Hematopoietic multipotent progenitor cell treated with erythropoietin and hydrocortisone succinate and interleukin-3 and kit ligand, for 4 days (in vitro differentiated cells): ENCODE measurements around the gene AFF3.

Experiments used
- DNase-seq: peaks from one replicate; pipeline ENCODE4 v3.0.0-alpha.2; 2015

AFF3 gene

GRCh38 chr2:99811544-99811943, 330.8 kb downstream of the AFF3 start:
- no peak for DNase-seq

- no peak for DNase-seq
Observed at GRCh38 chr2:99810225-99810624, 332.2 kb downstream of the AFF3 start.

- DNase-seq: no peak
Observed at GRCh38 chr2:99809259-99809900, 333.0 kb downstream of the AFF3 start.

GRCh38 chr2:99808361-99809200, 333.8 kb downstream of the AFF3 start:
- DNase-seq: no peak

GRCh38 chr2:99806758-99807157, 335.6 kb downstream of the AFF3 start:
- no peak for DNase-seq

GRCh38 chr2:99805930-99806476, 336.4 kb downstream of the AFF3 start:
- no peak for DNase-seq

- DNase-seq: no peak
Observed at GRCh38 chr2:99803846-99804245, 338.5 kb downstream of the AFF3 start.

GRCh38 chr2:99802734-99803133, 339.7 kb downstream of the AFF3 start:
- DNase-seq: peak; percentile 39

GRCh38 chr2:99801327-99801901, 341.0 kb downstream of the AFF3 start:
- DNase-seq: no peak

GRCh38 chr2:99797475-99797874, 344.9 kb downstream of the AFF3 start:
- no peak for DNase-seq

- DNase-seq: no peak
Observed at GRCh38 chr2:99794414-99794813, 348.0 kb downstream of the AFF3 start.

- no peak for DNase-seq
Observed at GRCh38 chr2:99793022-99793421, 349.4 kb downstream of the AFF3 start.

- no peak for DNase-seq
Observed at GRCh38 chr2:99789849-99790248, 352.5 kb downstream of the AFF3 start.

GRCh38 chr2:99787769-99788382, 354.5 kb downstream of the AFF3 start:
- peak; percentile 9 for DNase-seq

- no peak for DNase-seq
Observed at GRCh38 chr2:99786636-99787390, 355.6 kb downstream of the AFF3 start.

- no peak for DNase-seq
Observed at GRCh38 chr2:99784946-99785345, 357.4 kb downstream of the AFF3 start.

GRCh38 chr2:99784282-99784681, 358.1 kb downstream of the AFF3 start:
- no peak for DNase-seq

GRCh38 chr2:99780276-99780675, 362.1 kb downstream of the AFF3 start:
- no peak for DNase-seq

- DNase-seq: no peak
Observed at GRCh38 chr2:99779276-99779675, 363.1 kb downstream of the AFF3 start.

GRCh38 chr2:99777656-99778290, 364.6 kb downstream of the AFF3 start:
- DNase-seq: no peak

- DNase-seq: no peak
Observed at GRCh38 chr2:99776906-99777646, 365.3 kb downstream of the AFF3 start.
